Testis (tissue), 2 donors: ENCODE results near the gene ZNF311.

Experiments used
- CTCF ChIP-seq, 3 experiments: fragments of 450-650 bp in 2 of 3; fragments of 200-600 bp in 1 of 3; sonication (generic) in 1 of 3; IDR thresholded peaks; one replicate each; pipeline ENCODE4 v1.5.1; 2016 to 2019; ENCODE audit warnings: antibody characterized with exemption in 3 of 3, mild to moderate bottlenecking in 2 of 3, moderate library complexity in 1 of 3
- POLR2A ChIP-seq: fragments of 450-650 bp; IDR thresholded peaks from one replicate; pipeline ENCODE4 v1.6.1; 2017; ENCODE audit warnings: antibody characterized with exemption, mild to moderate bottlenecking, moderate library complexity

- TF ChIP-seq CTCF (IDR thresholded peaks at IDR 0.05) (no peak), POLR2A (no peak)
These were observed 14.5 kb upstream of the ZNF311 start for GRCh38 chr6:29019629-29020028.
